C1 segment of cervical spinal cord (tissue), 14 donors: ENCODE measurements around the gene LASP1NB.
A peak's percentile ranks its signal among the peaks of the same experiment; 100 is the strongest.

Experiments used
- DNase-seq, 14 donors: peaks; one replicate each; lab custom pipeline; 2025; lab: John Stamatoyannopoulos, UW

The LASP1NB gene

GRCh38 chr17:38925263-38925995, at the start of gene LASP1NB:
Gene LASP1NB, plus strand, starts transcription at chr17:38925614.
- DNase-seq, result peak in 12 of 14 donors; percentile 45 to 94 (median 58)

GRCh38 chr17:38877130-38877851, 48.1 kb upstream of the LASP1NB start:
- peak in 2 of 14 donors; percentile 18 to 20 for DNase-seq

- no peak for DNase-seq
These were observed 45.3 kb upstream of the LASP1NB start for GRCh38 chr17:38879878-38880665.

- peak in 6 of 14 donors; percentile 17 to 65 (median 25) for DNase-seq
These were observed 43.7 kb upstream of the LASP1NB start for GRCh38 chr17:38881600-38882191.

- no peak for DNase-seq
These were observed 42.5 kb upstream of the LASP1NB start for GRCh38 chr17:38882870-38883269.

- peak in 2 of 14 donors; percentile 31 to 36 for DNase-seq
These were observed 41.6 kb upstream of the LASP1NB start for GRCh38 chr17:38883592-38884526.

GRCh38 chr17:38885044-38885727, 40.2 kb upstream of the LASP1NB start:
- DNase-seq, result no peak

- DNase-seq, result peak in 7 of 14 donors; percentile 36 to 65 (median 46)
These were observed 39.4 kb upstream of the LASP1NB start for GRCh38 chr17:38885728-38886642.

GRCh38 chr17:38886643-38887010, 38.8 kb upstream of the LASP1NB start:
- DNase-seq, result no peak

- no peak for DNase-seq
These were observed 36.6 kb upstream of the LASP1NB start for GRCh38 chr17:38888842-38889241.

- no peak for DNase-seq
These were observed 35.5 kb upstream of the LASP1NB start for GRCh38 chr17:38889745-38890409.

GRCh38 chr17:38890410-38890746, 35.0 kb upstream of the LASP1NB start:
- DNase-seq, result no peak

GRCh38 chr17:38891441-38891840, 34.0 kb upstream of the LASP1NB start:
- no peak for DNase-seq

GRCh38 chr17:38892083-38892482, 33.3 kb upstream of the LASP1NB start:
- DNase-seq, result no peak

- DNase-seq, result no peak
These were observed 32.8 kb upstream of the LASP1NB start for GRCh38 chr17:38892620-38893019.

- DNase-seq, result no peak
These were observed 32.3 kb upstream of the LASP1NB start for GRCh38 chr17:38893113-38893512.

GRCh38 chr17:38893607-38894006, 31.8 kb upstream of the LASP1NB start:
- peak in 6 of 14 donors; percentile 17 to 52 (median 28) for DNase-seq

- no peak for DNase-seq
These were observed 31.1 kb upstream of the LASP1NB start for GRCh38 chr17:38894276-38894675.
